ENCODE data around the gene BYSL.

Gene BYSL

DNA sequence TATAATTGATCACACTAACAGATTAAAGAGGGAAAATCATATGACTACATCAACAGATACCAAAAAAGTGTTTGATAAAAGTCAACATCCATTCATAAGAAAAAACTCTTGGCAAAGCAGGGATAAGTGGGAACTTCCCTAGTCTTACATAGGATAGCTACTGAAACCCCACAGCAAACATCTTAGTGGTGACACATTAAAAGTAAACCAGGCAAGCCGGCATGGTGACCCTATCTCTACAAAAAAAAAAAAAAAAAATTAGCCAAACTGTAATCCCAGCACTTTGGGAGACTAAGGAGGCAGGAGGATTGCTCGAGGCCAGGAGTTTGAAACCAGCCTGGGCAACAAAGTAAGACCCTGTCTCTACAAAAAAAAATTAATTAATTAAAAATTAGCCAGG lies 34.1 kb downstream of the BYSL start:
- Histone ChIP-seq H3K4me3 (no peak overlapping the region), H3K9ac (no peak overlapping the region), H4K20me1 (no peaks in the 10 kb centered on the region; the same call in 1 of the 2 replicates), H3K4me1 (0 out of 2 replicates have a peak, but pooled peaks cover 5% of the 10 kb centered on the region), H3K9me3 (no peaks in the 10 kb centered on the region), H3K36me3 (peaks cover 63% of the 10 kb centered on the region), H3K27me3 (no peaks in the 10 kb centered on the region), H3K4me2 (no peak overlapping the region), H3K27ac (no peak overlapping the region)
- TF ChIP-seq Cebpa-rat (IDR thresholded peaks at IDR 0.05) = no peak

- Histone ChIP-seq H3K4me2 (no peak overlapping the region), H3K9me3 (no peaks in the 10 kb centered on the region), H3K9ac (no peak overlapping the region), H3K4me3 (no peak overlapping the region), H3K27ac (0 out of 2 replicates have a peak overlapping the region, but pooled peaks have one; percentile 8), H4K20me1 (no peaks in the 10 kb centered on the region; the same call in 1 of the 2 replicates), H3K4me1 (0 out of 2 replicates have a peak, but pooled peaks cover 18% of the 10 kb centered on the region), H3K36me3 (peaks cover 55% of the 10 kb centered on the region), H3K27me3 (no peaks in the 10 kb centered on the region)
- no peak for TF ChIP-seq Cebpa-rat (IDR thresholded peaks at IDR 0.05)
Observed at GRCh38 chr6:41957117-41957516, 35.8 kb downstream of the BYSL start.

- 0 out of 2 replicates have a peak, but pooled peaks cover 18% of the 10 kb centered on the region for H3K4me1 ChIP-seq
- H3K36me3 ChIP-seq = peaks cover 54% of the 10 kb centered on the region
- H3K27me3 ChIP-seq = no peaks in the 10 kb centered on the region
- H3K4me2 ChIP-seq = no peak overlapping the region
- no peak overlapping the region for H3K4me3 ChIP-seq
- no peak for TF ChIP-seq Cebpa-rat (IDR thresholded peaks at IDR 0.05)
- H4K20me1 ChIP-seq = no peaks in the 10 kb centered on the region
- no peak overlapping the region for H3K9ac ChIP-seq
- no peaks in the 10 kb centered on the region for H3K9me3 ChIP-seq
- H3K27ac ChIP-seq = no peak overlapping the region
Observed at GRCh38 chr6:41958022-41958856, 36.9 kb downstream of the BYSL start.

GRCh38 chr6:41960028-41960427 lies 38.7 kb downstream of the BYSL start:
- H3K27me3 ChIP-seq = no peaks in the 10 kb centered on the region
- no peaks in the 10 kb centered on the region for H3K9me3 ChIP-seq
- peaks cover 43% of the 10 kb centered on the region for H3K36me3 ChIP-seq
- H4K20me1 ChIP-seq = no peaks in the 10 kb centered on the region
- no peak overlapping the region for H3K4me3 ChIP-seq
- H3K27ac ChIP-seq = no peak overlapping the region
- H3K4me1 ChIP-seq = peaks cover 35% of the 10 kb centered on the region
- H3K9ac ChIP-seq = no peak overlapping the region
- no peak overlapping the region for H3K4me2 ChIP-seq
- no peak for TF ChIP-seq Cebpa-rat (IDR thresholded peaks at IDR 0.05)

GRCh38 chr6:41963371-41963770 lies 42.1 kb downstream of the BYSL start:
- Histone ChIP-seq H3K4me3 (no peak overlapping the region), H3K9ac (no peak overlapping the region), H3K36me3 (peaks cover 36% of the 10 kb centered on the region), H3K27ac (peak overlapping the region; percentile 40; the same call in 1 of the 2 replicates), H3K9me3 (no peaks in the 10 kb centered on the region), H4K20me1 (no peaks in the 10 kb centered on the region), H3K4me1 (peaks cover 68% of the 10 kb centered on the region), H3K27me3 (no peaks in the 10 kb centered on the region), H3K4me2 (no peak overlapping the region)
- no peak for TF ChIP-seq Cebpa-rat (IDR thresholded peaks at IDR 0.05)

DNA sequence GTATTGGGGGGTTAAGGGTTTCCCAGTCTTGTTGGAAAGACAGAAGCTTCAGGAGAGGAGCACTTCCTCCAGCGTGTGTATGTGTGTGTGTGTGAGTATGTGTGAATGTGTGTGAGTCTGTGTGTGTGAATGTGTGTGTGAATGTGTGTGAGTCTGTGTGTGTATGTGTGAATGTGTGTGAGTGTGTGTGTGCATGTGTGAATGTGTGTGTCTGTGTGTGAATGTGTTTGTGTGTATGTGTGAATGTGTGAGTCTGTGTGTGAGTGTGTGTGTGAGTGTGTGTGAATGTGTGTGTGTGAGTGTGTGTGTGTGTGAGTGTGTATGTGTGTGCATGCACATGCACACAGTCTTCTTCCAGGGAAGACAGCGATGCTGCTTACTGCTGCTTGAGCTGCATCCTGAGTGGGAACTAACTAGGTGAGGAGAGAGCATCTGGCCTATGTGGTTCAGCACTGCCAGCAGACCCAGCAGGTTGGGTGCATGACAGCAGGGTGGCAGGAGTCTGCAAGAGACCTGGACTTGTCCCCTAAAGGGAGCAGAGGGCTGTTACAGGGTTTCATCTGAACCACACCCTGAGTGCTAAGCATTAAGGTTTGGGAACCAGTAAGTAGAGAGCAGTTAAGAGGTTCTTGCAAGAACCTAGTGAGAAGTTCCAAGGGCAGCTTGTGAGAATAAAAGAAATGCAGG lies 43.0 kb downstream of the BYSL start:
- Histone ChIP-seq H3K9me3 (no peaks in the 10 kb centered on the region), H4K20me1 (no peaks in the 10 kb centered on the region), H3K36me3 (peaks cover 28% of the 10 kb centered on the region), H3K27me3 (no peaks in the 10 kb centered on the region), H3K4me2 (peak overlapping the region; percentile 11; the same call in 1 of the 2 replicates), H3K27ac (peak overlapping the region; percentile 56), H3K4me1 (peaks cover 78% of the 10 kb centered on the region), H3K9ac (no peak overlapping the region), H3K4me3 (no peak overlapping the region)
- TF ChIP-seq Cebpa-rat (IDR thresholded peaks at IDR 0.05) = no peak

GRCh38 chr6:41965429-41966213 lies 44.3 kb downstream of the BYSL start:
- no peaks in the 10 kb centered on the region for H3K27me3 ChIP-seq
- peak overlapping the region; percentile 56 for H3K27ac ChIP-seq
- peak overlapping the region; percentile 11 for H3K4me2 ChIP-seq
- H3K9ac ChIP-seq = no peak overlapping the region; the same call in 1 of the 2 replicates
- peaks cover 84% of the 10 kb centered on the region for H3K4me1 ChIP-seq
- no peaks in the 10 kb centered on the region for H3K9me3 ChIP-seq
- peaks cover 25% of the 10 kb centered on the region for H3K36me3 ChIP-seq
- H3K4me3 ChIP-seq = no peak overlapping the region
- H4K20me1 ChIP-seq = no peaks in the 10 kb centered on the region
- no peak for TF ChIP-seq Cebpa-rat (IDR thresholded peaks at IDR 0.05)

DNA sequence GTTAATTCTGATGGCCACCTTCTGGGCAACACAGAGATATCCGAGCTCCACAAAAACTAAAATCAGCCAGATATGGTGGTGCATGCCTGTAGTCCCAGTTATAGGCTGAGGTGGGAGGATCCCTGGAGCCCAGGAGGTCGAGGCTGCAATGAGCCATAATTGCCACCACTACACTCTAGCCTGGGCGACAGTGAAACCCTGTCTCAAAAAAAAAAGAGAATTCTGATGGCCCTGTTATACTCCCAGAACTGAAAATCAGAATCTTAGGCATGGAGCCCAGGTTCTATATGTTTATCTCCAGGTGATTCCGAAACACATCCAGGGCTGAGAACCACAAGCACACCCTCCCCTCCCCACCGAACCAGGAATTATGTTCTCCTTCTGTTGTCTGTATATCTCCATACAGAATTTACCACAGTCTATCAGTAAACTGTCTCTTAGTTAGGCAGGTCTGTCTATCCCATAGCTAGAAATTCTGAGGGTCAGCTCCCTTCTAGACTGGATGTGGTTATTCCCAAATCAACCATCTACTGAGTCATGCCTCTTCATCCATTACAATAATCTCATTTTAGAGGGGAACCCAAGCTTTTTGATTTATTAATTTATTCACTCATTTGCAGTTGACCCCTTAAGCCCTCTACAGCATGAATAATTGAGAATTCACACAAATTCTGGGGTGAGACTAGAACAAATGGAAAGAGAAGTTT lies 45.1 kb downstream of the BYSL start:
- Histone ChIP-seq H4K20me1 (no peaks in the 10 kb centered on the region), H3K36me3 (peaks cover 20% of the 10 kb centered on the region), H3K27ac (peak overlapping the region; percentile 97), H3K9me3 (no peaks in the 10 kb centered on the region), H3K4me1 (peaks cover 85% of the 10 kb centered on the region), H3K9ac (no peak overlapping the region), H3K4me3 (no peak overlapping the region), H3K27me3 (no peaks in the 10 kb centered on the region), H3K4me2 (peak overlapping the region; percentile 55; the same call in 1 of the 2 replicates)
- no peak for TF ChIP-seq Cebpa-rat (IDR thresholded peaks at IDR 0.05)

DNA sequence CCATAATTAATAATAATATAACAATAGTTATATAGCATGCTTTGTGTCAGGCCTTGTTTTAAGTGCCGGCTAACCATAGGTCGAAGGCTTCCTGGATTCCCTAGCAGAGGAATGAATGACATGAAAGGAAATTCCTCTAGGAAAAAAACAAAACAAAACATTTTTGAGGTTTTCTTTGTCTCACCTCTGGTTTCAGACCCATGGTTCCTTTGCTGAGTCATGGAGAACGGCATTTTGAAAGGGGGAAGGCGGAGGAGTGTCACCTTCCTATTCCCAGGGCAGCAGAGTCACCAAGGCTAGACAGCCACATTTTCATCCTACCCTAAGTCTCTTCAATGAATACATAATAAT lies 45.6 kb downstream of the BYSL start:
- peaks cover 20% of the 10 kb centered on the region for H3K36me3 ChIP-seq
- H3K27me3 ChIP-seq = no peaks in the 10 kb centered on the region
- H3K4me3 ChIP-seq = no peak overlapping the region
- H4K20me1 ChIP-seq = no peaks in the 10 kb centered on the region
- H3K4me1 ChIP-seq = peaks cover 85% of the 10 kb centered on the region
- TF ChIP-seq Cebpa-rat (IDR thresholded peaks at IDR 0.05) = no peak
- no peak overlapping the region for H3K9ac ChIP-seq
- peak overlapping the region; percentile 97 for H3K27ac ChIP-seq
- no peaks in the 10 kb centered on the region for H3K9me3 ChIP-seq
- peak overlapping the region; percentile 55 for H3K4me2 ChIP-seq
